Motor neuron (in vitro differentiated cells): ENCODE data around the gene NMRAL1. TPM values are rescaled to one million over a fixed set of nuclear protein-coding genes. Genes with fewer than 3 reads are reported as not detected.
A peak's percentile ranks its signal among the peaks of the same experiment; 100 is the strongest.

Source experiments
- ATAC-seq, 8 experiments: fragments of 200-7000 bp; cut with Tn5 transposase; replicated peaks in 6 of 8; 2 replicates each; pipeline ENCODE4 v1.8.0; 2021; ENCODE audit warnings: mild to moderate bottlenecking in 8 of 8, moderate library complexity in 8 of 8
- H3K27ac ChIP-seq, 2 donors: fragments of 250-450 bp; sonication (Bioruptor Pico); 2 replicates each; pipeline ENCODE4 v1.9.0; 2021; ENCODE audit warnings: antibody characterized with exemption in 2 of 2, mild to moderate bottlenecking in 2 of 2, moderate library complexity in 1 of 2
- H3K4me1 ChIP-seq, 2 donors: fragments of 250-450 bp; sonication (Bioruptor Pico); replicated peaks in 1 of 2; 2 replicates each; pipeline ENCODE4 v1.6.1; 2021; ENCODE audit warnings: antibody characterized with exemption in 2 of 2, mild to moderate bottlenecking in 2 of 2, moderate library complexity in 1 of 2
- H3K4me3 ChIP-seq, 5 donors: fragments of 250-450 bp; sonication (Bioruptor Pico); 2 replicates each; pipeline ENCODE4 v1.9.0; 2021; ENCODE audit warnings: antibody characterized with exemption in 5 of 5, mild to moderate bottlenecking in 5 of 5, moderate library complexity in 4 of 5
- WGBS, 10 experiments: fragments of 450-650 bp; shearing (Covaris generic); methylation state at CpG; one replicate each; pipeline ENCODE4 v1.0.0; 2022; 5-methylcytosine and 5-hydroxymethylcytosine counted together
- in situ Hi-C, 9 experiments: fragments of 400-800 bp; cut with MboI; loops; one replicate each; pipeline ENCODE4 v1.15.0; 2021; ENCODE audit warnings: low sequenced_read_pairs in 9 of 9, low pct_unique_long_range_greater_than_20kb in 2 of 9; ENCODE audit not compliant: unreplicated experiment in 9 of 9
- total RNA-seq, 8 experiments: library from RNA; unstranded; fragments of 300-600 nt; gene quantifications; 2 replicates each; pipeline versions ENCODE4 v1.2.3 to v1.2.4, GENCODE V29; 2022

NMRAL1 gene
- 10 to 100 TPM in 6 of 8 experiments, 1 to 10 TPM in 2; 2.8 to 77.3 (median 41.7) TPM for total RNA-seq

GRCh38 chr16:4474192-4474961, at the start of gene NMRAL1:
TSS of gene NMRAL1 (minus strand) at chr16:4474625. CDS start at chr16:4474132, 493 bp downstream.
- Histone ChIP-seq H3K4me1 (peaks cover 4 to 12% of the 10 kb centered on the region in 2 donors), H3K27ac (peak within 1 kb of the TSS; percentile 11 to 51), H3K4me3 (peak within 1 kb of the TSS; percentile 27 to 68 (median 46))
- WGBS, 10 experiments: 8 to 100% (median 35%) methylated on average over 1 to 30 of the region's 60 CpGs; no CpG with 5 or more reads in 2 of the 10 experiments
- ATAC-seq: peak in 7 of 8 experiments; percentile 36 to 81 (median 75)
- in situ Hi-C loops: no loop called here

DNA sequence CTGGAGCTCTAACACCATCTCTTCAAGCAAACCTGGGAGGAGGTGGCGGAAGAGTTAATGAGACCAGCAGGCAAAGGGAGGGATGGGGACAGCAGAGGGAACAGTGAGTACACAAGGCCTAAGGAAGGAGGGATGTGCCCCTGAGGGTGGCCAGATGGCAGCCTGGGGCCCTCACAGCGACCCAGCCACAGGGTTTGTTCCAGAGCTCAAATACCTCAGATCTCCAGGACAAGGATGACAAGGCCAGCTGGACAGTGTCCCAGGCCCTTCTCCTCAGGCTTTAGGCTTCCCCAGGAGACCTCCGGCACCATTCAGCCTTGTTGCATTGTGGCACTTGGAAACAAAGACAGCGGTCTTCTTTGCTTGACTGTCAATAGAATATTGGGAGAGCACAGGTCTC, 49.3 kb upstream of the NMRAL1 start:
- in situ Hi-C loops: no loop called here
- no peak overlapping the region for H3K27ac ChIP-seq

GRCh38 chr16:4522051-4522581, 47.7 kb upstream of the NMRAL1 start:
- Histone ChIP-seq H3K4me3 (no peak overlapping the region), H3K4me1 (peaks cover 0 to 7% of the 10 kb centered on the region in 2 donors), H3K27ac (no peak overlapping the region)
- 20 to 71% (median 44%) methylated on average over 1 to 4 of the region's 8 CpGs; no CpG with 5 or more reads in 2 of the 10 experiments for WGBS, 10 experiments
- in situ Hi-C loops: no loop called here
- ATAC-seq: peak; percentile 22 to 79 (median 48)

More for the DNA sequence above, 49.3 kb upstream of the NMRAL1 start:
- H3K4me1 ChIP-seq: peaks cover 0 to 7% of the 10 kb centered on the region in 2 donors
- 20 to 100% (median 96%) methylated on average over 1 to 3 of the region's 4 CpGs; no CpG with 5 or more reads in 5 of the 10 experiments for WGBS, 10 experiments
- no peak overlapping the region for H3K4me3 ChIP-seq
- no peak for ATAC-seq

DNA sequence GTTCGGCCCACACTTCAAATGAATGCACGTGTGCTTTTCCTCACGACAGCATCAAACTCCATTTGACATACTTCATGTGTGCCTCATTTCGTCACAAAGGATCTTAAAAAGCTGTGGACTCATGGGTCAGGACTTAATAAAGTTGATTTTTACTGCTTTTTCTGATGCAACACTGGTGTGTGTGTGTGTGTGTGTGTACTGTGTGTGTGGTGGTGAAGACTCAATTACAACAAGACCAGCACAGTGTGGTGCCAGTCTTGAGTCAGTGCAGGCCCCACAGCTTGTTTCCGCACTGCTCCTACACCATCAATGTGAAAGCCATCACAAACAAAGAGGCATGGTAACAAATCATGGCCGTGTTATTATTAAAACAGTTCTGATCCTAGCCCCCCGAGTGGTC, 46.5 kb upstream of the NMRAL1 start:
- in situ Hi-C loops: no loop called here
- no peak for ATAC-seq
- no peak overlapping the region for H3K27ac ChIP-seq
- H3K4me3 ChIP-seq: no peak overlapping the region
- H3K4me1 ChIP-seq: peaks cover 0 to 7% of the 10 kb centered on the region in 2 donors
- WGBS, 10 experiments: 55 to 100% (median 83%) methylated on average over 1 to 7 of the region's 7 CpGs; no CpG with 5 or more reads in 3 of the 10 experiments

- ATAC-seq: no peak
- H3K27ac ChIP-seq: no peak overlapping the region
- no peak overlapping the region for H3K4me3 ChIP-seq
Measured at GRCh38 chr16:4519274-4520058, 45.0 kb upstream of the NMRAL1 start.

GRCh38 chr16:4517812-4518680, 43.6 kb upstream of the NMRAL1 start:
- in situ Hi-C loops: no loop called here
- 20 to 80% (median 60%) methylated on average over 1 to 7 of the region's 12 CpGs; no CpG with 5 or more reads in 5 of the 10 experiments for WGBS, 10 experiments
- Histone ChIP-seq H3K4me1 (peaks cover 0 to 6% of the 10 kb centered on the region in 2 donors), H3K4me3 (no peak overlapping the region), H3K27ac (no peak overlapping the region)
- peak; percentile 20 to 84 (median 72) for ATAC-seq

More at GRCh38 chr16:4519274-4520058, 45.0 kb upstream of the NMRAL1 start:
- in situ Hi-C loops: no loop called here
- 38 to 100% (median 91%) methylated on average over 1 to 11 of the region's 15 CpGs; no CpG with 5 or more reads in 4 of the 10 experiments for WGBS, 10 experiments
- peaks cover 0 to 7% of the 10 kb centered on the region in 2 donors for H3K4me1 ChIP-seq

DNA sequence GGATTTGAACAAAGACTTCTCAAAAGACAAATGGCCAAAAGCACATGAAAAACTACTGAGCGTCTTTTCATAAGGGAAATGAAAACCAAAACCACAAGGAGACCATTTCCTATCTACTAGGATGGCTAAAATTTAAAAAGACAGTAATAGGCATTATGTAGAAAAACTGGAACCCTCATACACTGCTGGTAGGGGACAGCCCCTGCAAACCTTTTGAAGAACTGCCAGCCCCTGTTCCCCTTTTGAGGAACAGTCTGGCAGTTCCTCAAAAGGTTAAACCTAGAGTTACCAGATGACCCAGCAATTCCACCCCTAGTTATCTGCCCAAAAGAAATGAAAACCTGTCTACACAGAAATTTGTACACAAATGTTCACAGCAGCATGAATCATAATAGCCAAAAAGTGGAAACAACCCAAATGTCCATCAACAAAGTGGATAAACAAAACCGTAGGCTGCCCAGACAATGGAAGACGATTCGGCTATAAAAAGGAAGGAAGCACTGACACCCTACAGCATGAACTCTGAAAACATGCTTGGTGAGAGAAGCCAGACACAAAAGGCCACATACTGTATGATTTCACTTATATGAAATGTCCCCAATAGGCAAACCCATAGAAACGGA, 41.3 kb upstream of the NMRAL1 start:
- in situ Hi-C loops: no loop called here
- no peak overlapping the region for H3K27ac ChIP-seq
- WGBS, 10 experiments: 27 to 96% (median 83%) methylated on average over 1 to 5 of the region's 5 CpGs; no CpG with 5 or more reads in 1 of the 10 experiments

DNA sequence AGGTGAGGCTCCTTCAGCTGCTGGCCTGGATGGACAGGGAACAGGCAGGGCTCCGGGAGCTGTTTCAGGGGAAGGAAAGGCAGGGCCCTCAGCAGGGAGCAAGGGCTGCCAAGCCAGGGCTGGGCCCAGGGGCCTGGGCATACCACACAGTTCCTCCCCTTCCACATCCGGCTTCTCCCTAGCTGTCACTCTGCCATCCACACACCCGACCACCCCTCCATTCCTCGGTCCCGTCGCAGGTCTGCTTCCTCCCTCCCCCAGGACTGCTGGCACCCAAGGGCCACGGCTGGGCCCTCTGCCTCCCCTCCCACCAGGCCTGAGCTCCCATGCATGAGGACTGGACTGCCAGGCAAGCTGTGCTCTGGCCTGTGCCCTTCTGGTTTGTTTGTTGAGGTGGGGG, 40.2 kb upstream of the NMRAL1 start:
- in situ Hi-C loops: no loop called here
- no peak overlapping the region for H3K27ac ChIP-seq

More for the DNA sequence above, 41.3 kb upstream of the NMRAL1 start:
- no peak for ATAC-seq
- no peak overlapping the region for H3K4me3 ChIP-seq
- no peaks in the 10 kb centered on the region for H3K4me1 ChIP-seq

GRCh38 chr16:4513881-4514280, 39.5 kb upstream of the NMRAL1 start:
- Histone ChIP-seq H3K27ac (no peak overlapping the region), H3K4me3 (no peak overlapping the region), H3K4me1 (no peaks in the 10 kb centered on the region)
- in situ Hi-C loops: no loop called here
- no CpG with 5 or more reads among the region's 7 CpGs for WGBS, 10 experiments
- ATAC-seq: no peak

More for the DNA sequence above, 40.2 kb upstream of the NMRAL1 start:
- no peak overlapping the region for H3K4me3 ChIP-seq
- 50 to 90% methylated on average over 2 of the region's 7 CpGs; no CpG with 5 or more reads in 8 of the 10 experiments for WGBS, 10 experiments
- no peaks in the 10 kb centered on the region for H3K4me1 ChIP-seq
- no peak for ATAC-seq

GRCh38 chr16:4513086-4513860, 38.8 kb upstream of the NMRAL1 start:
- Histone ChIP-seq H3K4me1 (no peaks in the 10 kb centered on the region), H3K4me3 (no peak overlapping the region), H3K27ac (no peak overlapping the region)
- ATAC-seq: peak in 2 of 8 experiments; percentile 3 to 6
- in situ Hi-C loops: no loop called here
- no CpG with 5 or more reads among the region's 19 CpGs for WGBS, 10 experiments

GRCh38 chr16:4512473-4512872, 38.0 kb upstream of the NMRAL1 start:
- H3K27ac ChIP-seq: no peak overlapping the region

More at GRCh38 chr16:4512473-4512872, 38.0 kb upstream of the NMRAL1 start:
- WGBS, 10 experiments: 95 to 100% methylated on average over 1 to 6 of the region's 10 CpGs; no CpG with 5 or more reads in 8 of the 10 experiments
- in situ Hi-C loops: no loop called here
- Histone ChIP-seq H3K4me1 (no peaks in the 10 kb centered on the region), H3K4me3 (no peak overlapping the region)
- no peak for ATAC-seq
